ENCODE data around the gene IGFL2. TPM values are rescaled to one million over a fixed set of nuclear protein-coding genes. Genes with fewer than 3 reads are reported as not detected.

IGFL2 gene
- total RNA-seq, 1 experiment from 2014 or later: not detected

- in situ Hi-C loops (cut with HindIII; ENCODE audit: low pct_unique_long_range_greater_than_20kb, low sequenced_read_pairs): no loop called here
- no peak overlapping the region for H3K4me3 ChIP-seq (ENCODE audit: low read depth in 2 of 2, low read length in 2 of 2)
- TF ChIP-seq CTCF (IDR thresholded peaks at IDR 0.05) (no peak), REST (IDR thresholded peaks at IDR 0.05; ENCODE audit: insufficient read depth in 1 of 2, low read depth in 2 of 2, low read length in 1 of 2) (no peak), POLR2AphosphoS5 (IDR thresholded peaks at IDR 0.05; ENCODE audit: low read depth, low read length) (no peak)
- intact Hi-C loops (cut with micrococcal nuclease; ENCODE audit: unreplicated experiment): no loop called here
- BruUV-seq (replicated peaks): no TSS peak
- CTCF ChIA-PET: no interaction called here
- no peaks in the 10 kb centered on the region; the same call in 1 of the 2 replicates for H3K27me3 ChIP-seq (ENCODE audit: control insufficient read depth, insufficient read depth, low read length)
- H3K4me1 ChIP-seq (ENCODE audit: control insufficient read depth, insufficient read depth, low read length): no peaks in the 10 kb centered on the region
- no peaks in the 10 kb centered on the region for H3K9me3 ChIP-seq (ENCODE audit: control insufficient read depth, insufficient read depth, low read depth, low read length)
- POLR2A ChIA-PET: no interaction called here
- DNase-seq (ENCODE audit: low read depth, low spot score) (no peak), ATAC-seq (no peak)
- no peaks in the 10 kb centered on the region for H3K36me3 ChIP-seq (ENCODE audit: control insufficient read depth, insufficient read depth, low read length)
- H3K27ac ChIP-seq (ENCODE audit: low read length): no peak overlapping the region
Measured at GRCh38 chr19:46162731-46163130, 14.7 kb downstream of the IGFL2 start.

- Histone ChIP-seq H3K4me3 (ENCODE audit: low read depth in 2 of 2, low read length in 2 of 2) (no peak overlapping the region), H3K27ac (ENCODE audit: low read length) (no peak overlapping the region), H3K36me3 (ENCODE audit: control insufficient read depth, insufficient read depth, low read length) (no peaks in the 10 kb centered on the region), H3K4me1 (ENCODE audit: control insufficient read depth, insufficient read depth, low read length) (no peaks in the 10 kb centered on the region), H3K27me3 (ENCODE audit: control insufficient read depth, insufficient read depth, low read length) (no peaks in the 10 kb centered on the region; the same call in 1 of the 2 replicates), H3K9me3 (ENCODE audit: control insufficient read depth, insufficient read depth, low read depth, low read length) (no peaks in the 10 kb centered on the region)
- ATAC-seq (no peak), DNase-seq (ENCODE audit: low read depth, low spot score) (no peak)
- in situ Hi-C loops (cut with HindIII; ENCODE audit: low pct_unique_long_range_greater_than_20kb, low sequenced_read_pairs): no loop called here
- TF ChIP-seq TCF7L2 (IDR thresholded peaks at IDR 0.05; ENCODE audit: low read depth, low read length) (no peak), REST (IDR thresholded peaks at IDR 0.05; ENCODE audit: insufficient read depth in 1 of 2, low read depth in 2 of 2, low read length in 1 of 2) (no peak), SIN3A (IDR thresholded peaks at IDR 0.05; ENCODE audit: borderline replicate concordance, insufficient read depth, low read depth, low read length) (no peak)
- POLR2A ChIA-PET: no interaction called here
- intact Hi-C loops (cut with micrococcal nuclease; ENCODE audit: unreplicated experiment): no loop called here
- CTCF ChIA-PET: no interaction called here
- no TSS peak for BruUV-seq (replicated peaks)
Measured at GRCh38 chr19:46173886-46174480, 25.9 kb downstream of the IGFL2 start.

All from Panc1 (cell line).